H1 (cell line): ENCODE results near the gene RRP12. TPM values are rescaled to one million over a fixed set of nuclear protein-coding genes. Genes with fewer than 3 reads are reported as not detected.

Experiments used
- BACH1 ChIP-seq: IDR thresholded peaks from 2 replicates; pipeline ENCODE4 v1.6.1; 2012; ENCODE audit warnings: low read length, improper control_type of control experiment
- POU5F1 ChIP-seq: IDR thresholded peaks from 2 replicates; pipeline ENCODE4 v1.6.1; 2011; ENCODE audit warnings: low read depth, mild to moderate bottlenecking, low read length, moderate library complexity
- polyA plus RNA-seq, 7 experiments: library from polyadenylated mRNA; depleted of rRNA in 3 of 7; stranded (reverse) in 5 of 7; unstranded in 2 of 7; fragments of >200 nt in 5 of 7; fragments of 200-250 nt in 2 of 7; gene quantifications; 1 replicate in 5 of 7; 2 replicates in 1 of 7; 4 replicates in 1 of 7; pipeline versions ENCODE4 v1.2.1 to v1.2.3, GENCODE V29; 2011 to 2013; ENCODE audit warnings: missing spikeins in 2 of 7, mixed read lengths in 2 of 7
- total RNA-seq: library from RNA; stranded (reverse); fragmentation: NEBNext Ultra II Directional; extraction: Animal tissue kit (Norgen Biotek cat#: 25700); gene quantifications from 2 replicates; pipeline ENCODE4 v1.2.1, GENCODE V29; 2021

Gene RRP12
- total and polyA plus RNA-seq, 2 of the 8 experiments (the other 6 are each of a cell fraction or from before 2014, with no cell fraction given): 21.0 to 65.8 TPM

DNA sequence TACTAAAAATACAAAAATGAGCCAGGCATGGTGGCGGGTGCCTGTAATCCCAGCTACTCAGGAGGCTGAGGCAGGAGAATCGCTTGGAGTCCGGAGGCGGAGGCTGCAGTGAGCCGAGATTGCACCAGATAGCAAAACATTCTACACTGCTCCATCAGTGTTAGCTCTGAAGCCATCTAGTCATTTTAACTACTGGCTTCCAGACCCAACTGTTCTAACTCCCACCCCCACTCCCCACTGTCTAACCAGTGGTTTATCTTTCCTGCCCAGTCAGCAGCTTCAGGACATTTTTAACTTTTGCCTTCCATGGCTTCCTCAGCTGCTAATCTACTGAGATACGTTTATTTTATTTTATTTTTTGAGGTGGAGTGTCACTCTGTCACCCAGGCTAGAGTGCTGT, 88.2 kb downstream of the RRP12 start (continued):
- TF ChIP-seq BACH1 (no peak), POU5F1 (no peak)
